Nephron progenitor cell (in vitro differentiated cells): ENCODE results near the gene PABPN1.

ENCODE experiments used
- DNase-seq: peaks from one replicate; pipeline ENCODE4 v3.0.0; 2021
- H3K27ac Mint-ChIP-seq: 2 replicates; pipeline ENCODE4 v1.8.0; 2021; ENCODE audit warnings: mild to moderate bottlenecking, moderate library complexity, mixed read lengths
- H3K27me3 Mint-ChIP-seq: 2 replicates; pipeline ENCODE4 v1.8.0; 2021; ENCODE audit warnings: mild to moderate bottlenecking, low read depth, mixed read lengths; ENCODE audit not compliant: poor library complexity
- H3K36me3 Mint-ChIP-seq: 2 replicates; pipeline ENCODE4 v1.8.0; 2021; ENCODE audit warnings: low read depth, mixed read lengths
- H3K4me1 Mint-ChIP-seq: 2 replicates; pipeline ENCODE4 v1.8.0; 2021; ENCODE audit warnings: mixed read lengths
- H3K4me3 Mint-ChIP-seq: 2 replicates; pipeline ENCODE4 v1.8.0; 2021; ENCODE audit warnings: mild to moderate bottlenecking, moderate library complexity, mixed read lengths
- H3K9me3 Mint-ChIP-seq: 2 replicates; pipeline ENCODE4 v1.8.0; 2021; ENCODE audit warnings: mild to moderate bottlenecking, moderate library complexity, mixed read lengths
- TF ChIP-seq, protein P1 (sequence below): fragments of 200-600 bp; sonication (generic); IDR thresholded peaks from 2 replicates; pipeline ENCODE4 v1.5.0; 2021; ENCODE audit warnings: antibody characterized with exemption

The PABPN1 gene

DNA sequence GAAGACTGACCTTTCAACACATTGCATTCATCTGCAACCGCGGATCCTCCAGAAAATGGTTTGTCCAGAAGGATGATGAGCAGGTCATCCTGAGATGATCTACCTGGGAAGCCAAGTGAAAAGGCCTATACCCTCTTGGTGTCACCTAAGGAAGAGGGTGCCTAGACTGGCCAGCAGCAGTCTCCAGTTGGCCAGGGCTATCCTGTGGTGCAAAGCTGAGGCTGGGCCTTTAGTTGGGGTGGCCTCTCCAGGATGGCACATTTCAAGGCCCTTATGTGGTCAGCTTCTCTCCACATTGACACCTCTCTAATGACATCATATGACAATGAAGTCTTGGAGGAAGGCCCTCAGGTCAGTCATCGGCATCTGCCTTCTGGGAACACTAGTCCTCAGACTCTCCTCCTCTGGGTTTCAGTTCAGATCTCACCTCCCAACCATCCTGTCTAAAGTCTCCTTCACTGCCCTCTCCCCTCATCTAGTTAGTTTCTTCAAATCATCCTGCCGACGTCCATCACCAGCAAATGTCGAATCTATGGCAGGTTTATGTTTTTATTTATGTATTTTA lies 34.7 kb downstream of the PABPN1 start:
- DNase-seq, result no peak
- Mint-ChIP-seq H3K36me3 (peaks cover 33% of the 10 kb centered on the region), H3K4me3 (no peak overlapping the region)

DNA sequence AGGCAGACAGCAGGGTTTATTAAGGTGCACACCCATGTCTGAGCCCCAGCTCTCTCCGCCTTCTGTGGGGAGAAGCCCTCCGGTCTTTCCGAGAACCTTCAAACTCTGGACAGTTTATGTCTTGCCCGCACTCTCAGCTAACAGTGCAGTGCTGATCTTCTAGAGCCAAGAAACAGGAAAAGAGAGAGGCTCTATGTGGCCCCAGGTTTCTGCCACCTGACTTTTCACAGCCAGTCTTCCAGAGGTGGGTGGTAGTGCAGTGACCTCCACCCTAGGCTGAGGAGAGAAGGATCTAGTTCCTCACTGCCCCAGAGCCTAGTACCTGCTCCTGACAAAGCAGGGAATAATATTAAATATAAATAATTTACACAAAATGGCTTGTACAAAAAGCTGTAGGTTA lies 35.4 kb downstream of the PABPN1 start:
- Mint-ChIP-seq H3K4me1 (peaks cover 25% of the 10 kb centered on the region), H3K36me3 (peaks cover 34% of the 10 kb centered on the region), H3K27me3 (peaks cover 10% of the 10 kb centered on the region), H3K9me3 (no peaks in the 10 kb centered on the region), H3K27ac (peak overlapping the region; percentile 40), H3K4me3 (no peak overlapping the region)
- no peak for DNase-seq
- TF ChIP-seq, protein P1, sequence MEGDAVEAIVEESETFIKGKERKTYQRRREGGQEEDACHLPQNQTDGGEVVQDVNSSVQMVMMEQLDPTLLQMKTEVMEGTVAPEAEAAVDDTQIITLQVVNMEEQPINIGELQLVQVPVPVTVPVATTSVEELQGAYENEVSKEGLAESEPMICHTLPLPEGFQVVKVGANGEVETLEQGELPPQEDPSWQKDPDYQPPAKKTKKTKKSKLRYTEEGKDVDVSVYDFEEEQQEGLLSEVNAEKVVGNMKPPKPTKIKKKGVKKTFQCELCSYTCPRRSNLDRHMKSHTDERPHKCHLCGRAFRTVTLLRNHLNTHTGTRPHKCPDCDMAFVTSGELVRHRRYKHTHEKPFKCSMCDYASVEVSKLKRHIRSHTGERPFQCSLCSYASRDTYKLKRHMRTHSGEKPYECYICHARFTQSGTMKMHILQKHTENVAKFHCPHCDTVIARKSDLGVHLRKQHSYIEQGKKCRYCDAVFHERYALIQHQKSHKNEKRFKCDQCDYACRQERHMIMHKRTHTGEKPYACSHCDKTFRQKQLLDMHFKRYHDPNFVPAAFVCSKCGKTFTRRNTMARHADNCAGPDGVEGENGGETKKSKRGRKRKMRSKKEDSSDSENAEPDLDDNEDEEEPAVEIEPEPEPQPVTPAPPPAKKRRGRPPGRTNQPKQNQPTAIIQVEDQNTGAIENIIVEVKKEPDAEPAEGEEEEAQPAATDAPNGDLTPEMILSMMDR, result no peak

More for the DNA sequence above, 34.7 kb downstream of the PABPN1 start:
- H3K27ac Mint-ChIP-seq, result peak overlapping the region; percentile 40
- TF ChIP-seq, protein P1, result no peak
- H3K4me1 Mint-ChIP-seq, result peaks cover 24% of the 10 kb centered on the region
- peaks cover 17% of the 10 kb centered on the region for H3K27me3 Mint-ChIP-seq
- peaks cover 4% of the 10 kb centered on the region for H3K9me3 Mint-ChIP-seq

DNA sequence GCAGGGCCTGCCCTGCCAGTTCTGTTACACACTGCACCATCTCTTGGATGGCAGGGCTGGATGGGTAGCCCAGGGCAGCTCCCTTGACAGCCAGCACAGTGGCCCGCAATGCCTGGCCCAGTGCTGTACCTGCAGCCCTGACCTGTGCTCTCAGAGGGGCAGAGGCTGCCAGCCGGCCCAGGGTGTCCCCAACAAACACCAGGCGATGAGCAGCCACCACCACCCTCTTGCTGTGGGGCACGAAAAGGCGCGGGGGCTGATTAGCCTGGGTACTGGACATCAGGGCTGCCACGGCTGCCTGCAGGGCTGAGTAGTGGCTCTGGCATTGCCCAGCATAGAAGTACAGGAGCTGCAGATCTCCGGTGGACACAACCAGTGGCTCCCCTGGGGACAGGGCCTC lies 36.0 kb downstream of the PABPN1 start:
- Mint-ChIP-seq H3K4me1 (peaks cover 31% of the 10 kb centered on the region), H3K4me3 (no peak overlapping the region), H3K9me3 (no peaks in the 10 kb centered on the region), H3K27ac (peak overlapping the region; percentile 56), H3K36me3 (peaks cover 40% of the 10 kb centered on the region), H3K27me3 (peaks cover 9% of the 10 kb centered on the region)
- DNase-seq, result no peak
- TF ChIP-seq, protein P1, result no peak

DNA sequence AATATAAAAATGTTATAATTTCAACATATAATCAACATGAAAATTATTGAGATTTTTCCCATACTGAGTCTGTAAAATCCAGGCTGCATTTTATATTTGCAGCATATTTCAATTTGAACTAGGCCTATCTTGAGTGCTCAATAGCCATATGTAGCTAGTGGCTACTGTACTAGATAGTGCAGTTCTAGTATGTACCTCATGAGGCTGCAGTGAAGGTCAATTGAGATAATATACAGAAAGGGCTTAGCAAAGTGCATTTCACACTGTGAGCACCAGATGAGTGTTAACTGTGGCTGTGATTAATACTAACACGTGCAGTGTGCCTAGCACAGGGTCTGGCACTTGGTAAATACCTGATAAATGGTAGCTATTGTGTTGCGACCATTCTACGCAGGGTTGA lies 36.8 kb downstream of the PABPN1 start:
- Mint-ChIP-seq H3K4me3 (no peak overlapping the region), H3K36me3 (peaks cover 42% of the 10 kb centered on the region), H3K9me3 (no peaks in the 10 kb centered on the region), H3K27me3 (peaks cover 4% of the 10 kb centered on the region), H3K4me1 (peaks cover 33% of the 10 kb centered on the region), H3K27ac (peak overlapping the region; percentile 92)
- TF ChIP-seq, protein P1, result no peak
- DNase-seq, result no peak

DNA sequence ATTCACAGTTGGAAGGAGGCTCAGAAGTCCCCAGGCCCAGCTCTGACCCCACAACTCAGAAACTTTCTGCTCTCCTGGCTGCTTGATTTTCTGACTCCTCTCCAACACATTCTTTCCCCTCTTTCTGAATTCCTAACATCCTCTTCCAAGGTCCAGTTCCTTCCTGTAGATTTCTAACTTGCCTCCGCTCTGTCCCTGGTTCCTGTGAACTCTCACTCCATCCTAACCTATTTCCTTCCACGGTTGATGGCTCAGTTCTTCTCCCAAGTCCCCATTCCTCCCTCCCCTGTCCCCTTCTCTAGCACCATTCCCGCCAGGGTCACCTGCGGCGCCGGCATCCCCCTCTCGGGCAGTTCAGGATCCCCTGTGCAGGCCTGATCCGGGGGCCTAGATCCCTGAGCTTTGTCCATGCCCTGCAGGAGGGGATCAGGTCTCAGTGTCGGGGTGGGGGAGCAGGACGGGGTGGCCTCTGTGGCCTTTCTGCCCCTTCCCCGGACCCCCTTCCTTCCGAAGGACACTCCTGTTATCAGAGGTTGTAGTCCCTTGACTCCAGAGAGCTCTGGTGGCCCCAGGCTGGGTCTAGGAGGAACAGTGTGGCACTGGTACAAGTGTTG lies 37.4 kb downstream of the PABPN1 start:
- no peaks in the 10 kb centered on the region for H3K27me3 Mint-ChIP-seq
- TF ChIP-seq, protein P1, result no peak
- peaks cover 32% of the 10 kb centered on the region for H3K4me1 Mint-ChIP-seq
- peak overlapping the region; percentile 92 for H3K27ac Mint-ChIP-seq
- no peak for DNase-seq
- no peaks in the 10 kb centered on the region for H3K9me3 Mint-ChIP-seq
- H3K36me3 Mint-ChIP-seq, result peaks cover 42% of the 10 kb centered on the region
- H3K4me3 Mint-ChIP-seq, result no peak overlapping the region

DNA sequence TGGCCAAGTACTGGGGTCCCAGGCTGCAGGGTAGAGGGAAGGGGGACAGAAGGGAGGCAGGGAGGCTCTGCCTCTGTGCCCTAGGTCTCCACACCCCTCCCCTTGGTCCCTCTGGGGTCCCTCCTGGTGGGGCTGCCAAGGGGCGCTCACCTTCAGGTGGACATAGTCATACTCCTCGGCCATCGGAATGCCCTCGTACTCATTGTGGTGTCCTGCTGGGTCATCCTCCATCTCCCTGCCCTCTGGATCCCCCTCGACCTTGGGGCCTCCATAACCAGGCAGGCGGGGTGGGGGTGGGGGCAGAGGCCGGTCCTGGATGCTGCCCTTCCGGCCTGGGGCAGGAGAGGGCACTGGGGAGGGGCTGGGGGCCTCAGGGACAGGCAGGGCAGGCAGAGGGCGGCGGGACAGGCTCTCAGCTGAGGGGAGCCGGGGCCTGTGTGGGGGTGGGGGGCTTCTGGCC lies 37.9 kb downstream of the PABPN1 start:
- no peaks in the 10 kb centered on the region for H3K9me3 Mint-ChIP-seq
- DNase-seq, result no peak
- no peak overlapping the region for H3K4me3 Mint-ChIP-seq

More for the DNA sequence above, 37.9 kb downstream of the PABPN1 start:
- H3K27ac Mint-ChIP-seq, result no peak overlapping the region
- TF ChIP-seq, protein P1, result no peak
- H3K36me3 Mint-ChIP-seq, result peaks cover 42% of the 10 kb centered on the region
- peaks cover 32% of the 10 kb centered on the region for H3K4me1 Mint-ChIP-seq
- H3K27me3 Mint-ChIP-seq, result no peaks in the 10 kb centered on the region
